HG03108 (cell line): ENCODE results near the gene CCDC142.

Experiments
- ATAC-seq: cut with Tn5 transposase; IDR thresholded peaks from one replicate; pipeline ENCODE4 v1.9.1; 2021; ENCODE audit warnings: moderate library complexity; ENCODE audit not compliant: unreplicated experiment

Gene CCDC142

GRCh38 chr2:74482801-74483674 is at the start of gene CCDC142, which contains the start of gene TTC31:
TSS of gene CCDC142 (minus strand) at chr2:74482998. CDS start at chr2:74482837, 161 bp downstream.
TSS of gene TTC31 (plus strand) at chr2:74483081. CDS start at chr2:74483096, 15 bp downstream.
- peak; percentile 88 for ATAC-seq

- ATAC-seq, result no peak
Measured at GRCh38 chr2:74532222-74532621, 49.4 kb upstream of the CCDC142 start.

- no peak for ATAC-seq
Measured at GRCh38 chr2:74531666-74532065, 48.9 kb upstream of the CCDC142 start.

GRCh38 chr2:74530239-74531187 is 47.7 kb upstream of the CCDC142 start:
- peak; percentile 34 for ATAC-seq

GRCh38 chr2:74529357-74530238 is 46.8 kb upstream of the CCDC142 start, which contains the start of the genes AUP1 and HTRA2:
TSS of gene AUP1 (minus strand) at chr2:74529706. CDS start at chr2:74529629, 77 bp downstream.
TSS of gene HTRA2 (plus strand) at chr2:74529933. CDS start at chr2:74530007, 74 bp downstream.
- peak; percentile 78 for ATAC-seq

GRCh38 chr2:74528600-74529356 is 46.0 kb upstream of the CCDC142 start:
- peak; percentile 0 for ATAC-seq

- ATAC-seq, result no peak
Measured at GRCh38 chr2:74527741-74528140, 44.9 kb upstream of the CCDC142 start.

- ATAC-seq, result no peak
Measured at GRCh38 chr2:74526649-74527230, 43.9 kb upstream of the CCDC142 start.

GRCh38 chr2:74525717-74526648 is 43.2 kb upstream of the CCDC142 start, which contains the start of gene DQX1:
TSS of gene DQX1 (minus strand) at chr2:74526231. CDS start at chr2:74525729, 502 bp downstream.
- ATAC-seq, result no peak

- no peak for ATAC-seq
Measured at GRCh38 chr2:74524955-74525716, 42.3 kb upstream of the CCDC142 start.

- no peak for ATAC-seq
Measured at GRCh38 chr2:74524005-74524404, 41.2 kb upstream of the CCDC142 start.

- ATAC-seq, result no peak
Measured at GRCh38 chr2:74522516-74522915, 39.7 kb upstream of the CCDC142 start.

- ATAC-seq, result no peak
Measured at GRCh38 chr2:74516650-74517049, 33.9 kb upstream of the CCDC142 start.

- no peak for ATAC-seq
Measured at GRCh38 chr2:74515981-74516633, 33.3 kb upstream of the CCDC142 start.

- no peak for ATAC-seq
Measured at GRCh38 chr2:74515271-74515980, 32.6 kb upstream of the CCDC142 start.
